Measurements from ENCODE around the gene PET100.

Gene PET100

DNA sequence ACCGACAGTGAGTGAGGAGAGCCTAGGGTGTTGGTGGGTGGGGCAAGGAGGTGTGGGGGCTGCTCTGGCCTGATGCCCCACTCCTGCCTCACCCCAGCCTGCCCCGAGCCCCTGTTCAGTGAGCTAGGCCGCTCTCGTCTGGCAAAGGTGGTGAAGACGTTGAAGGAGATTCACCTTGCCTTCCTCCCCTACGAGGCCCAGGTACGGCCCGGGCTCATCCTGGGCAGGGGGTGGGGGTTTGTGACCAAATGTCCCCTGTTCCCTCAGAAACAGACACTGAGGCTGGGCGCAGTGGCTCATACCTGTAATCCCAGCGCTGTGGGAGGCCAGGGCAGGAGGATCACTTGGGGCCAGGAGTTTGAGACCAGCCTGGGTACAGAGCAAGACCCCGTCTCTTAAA, 11.2 kb downstream of the PET100 start:
- Histone ChIP-seq H3K4me3 (replicated peaks; ENCODE audit: insufficient read depth, low read length) (no peak overlapping the region), H3K27ac (replicated peaks) (no peak overlapping the region), H3K27me3 (ENCODE audit: insufficient read depth, poor library complexity, severe bottlenecking) (no peaks in the 10 kb centered on the region)
- DNase-seq (ENCODE audit: low read depth in 1 of 2, low spot score in 1 of 2): no peak
- TF ChIP-seq GABPA (IDR thresholded peaks at IDR 0.05; ENCODE audit: low read depth) (no peak), POLR2AphosphoS5 (IDR thresholded peaks at IDR 0.05; ENCODE audit: low read depth) (no peak), SPI1 (IDR thresholded peaks at IDR 0.05; ENCODE audit: borderline replicate concordance, low read depth) (no peak), REST (IDR thresholded peaks at IDR 0.05; ENCODE audit: insufficient replicate concordance, low read depth) (no peak)
- TF ChIP-seq, protein P1, sequence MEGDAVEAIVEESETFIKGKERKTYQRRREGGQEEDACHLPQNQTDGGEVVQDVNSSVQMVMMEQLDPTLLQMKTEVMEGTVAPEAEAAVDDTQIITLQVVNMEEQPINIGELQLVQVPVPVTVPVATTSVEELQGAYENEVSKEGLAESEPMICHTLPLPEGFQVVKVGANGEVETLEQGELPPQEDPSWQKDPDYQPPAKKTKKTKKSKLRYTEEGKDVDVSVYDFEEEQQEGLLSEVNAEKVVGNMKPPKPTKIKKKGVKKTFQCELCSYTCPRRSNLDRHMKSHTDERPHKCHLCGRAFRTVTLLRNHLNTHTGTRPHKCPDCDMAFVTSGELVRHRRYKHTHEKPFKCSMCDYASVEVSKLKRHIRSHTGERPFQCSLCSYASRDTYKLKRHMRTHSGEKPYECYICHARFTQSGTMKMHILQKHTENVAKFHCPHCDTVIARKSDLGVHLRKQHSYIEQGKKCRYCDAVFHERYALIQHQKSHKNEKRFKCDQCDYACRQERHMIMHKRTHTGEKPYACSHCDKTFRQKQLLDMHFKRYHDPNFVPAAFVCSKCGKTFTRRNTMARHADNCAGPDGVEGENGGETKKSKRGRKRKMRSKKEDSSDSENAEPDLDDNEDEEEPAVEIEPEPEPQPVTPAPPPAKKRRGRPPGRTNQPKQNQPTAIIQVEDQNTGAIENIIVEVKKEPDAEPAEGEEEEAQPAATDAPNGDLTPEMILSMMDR (IDR thresholded peaks at IDR 0.05; ENCODE audit: insufficient read depth, low read length): no peak

- Histone ChIP-seq H3K4me3 (replicated peaks; ENCODE audit: insufficient read depth, low read length) (no peak overlapping the region), H3K27me3 (ENCODE audit: insufficient read depth, poor library complexity, severe bottlenecking) (no peaks in the 10 kb centered on the region), H3K27ac (replicated peaks) (no peak overlapping the region)
- DNase-seq (ENCODE audit: low read depth in 1 of 2, low spot score in 1 of 2): no peak
- TF ChIP-seq GABPA (IDR thresholded peaks at IDR 0.05; ENCODE audit: low read depth): no peak
- TF ChIP-seq, protein P1 (IDR thresholded peaks at IDR 0.05; ENCODE audit: insufficient read depth, low read length): no peak
- 0 out of 2 replicates have a peak, but pooled peaks have one; percentile 32 for TF ChIP-seq POLR2AphosphoS5 (IDR thresholded peaks at IDR 0.05; ENCODE audit: low read depth)
- TF ChIP-seq REST (IDR thresholded peaks at IDR 0.05; ENCODE audit: insufficient replicate concordance, low read depth): no peak
- TF ChIP-seq SPI1 (IDR thresholded peaks at IDR 0.05; ENCODE audit: borderline replicate concordance, low read depth): no peak
Observed at GRCh38 chr19:7641290-7642276, 12.0 kb downstream of the PET100 start.

DNA sequence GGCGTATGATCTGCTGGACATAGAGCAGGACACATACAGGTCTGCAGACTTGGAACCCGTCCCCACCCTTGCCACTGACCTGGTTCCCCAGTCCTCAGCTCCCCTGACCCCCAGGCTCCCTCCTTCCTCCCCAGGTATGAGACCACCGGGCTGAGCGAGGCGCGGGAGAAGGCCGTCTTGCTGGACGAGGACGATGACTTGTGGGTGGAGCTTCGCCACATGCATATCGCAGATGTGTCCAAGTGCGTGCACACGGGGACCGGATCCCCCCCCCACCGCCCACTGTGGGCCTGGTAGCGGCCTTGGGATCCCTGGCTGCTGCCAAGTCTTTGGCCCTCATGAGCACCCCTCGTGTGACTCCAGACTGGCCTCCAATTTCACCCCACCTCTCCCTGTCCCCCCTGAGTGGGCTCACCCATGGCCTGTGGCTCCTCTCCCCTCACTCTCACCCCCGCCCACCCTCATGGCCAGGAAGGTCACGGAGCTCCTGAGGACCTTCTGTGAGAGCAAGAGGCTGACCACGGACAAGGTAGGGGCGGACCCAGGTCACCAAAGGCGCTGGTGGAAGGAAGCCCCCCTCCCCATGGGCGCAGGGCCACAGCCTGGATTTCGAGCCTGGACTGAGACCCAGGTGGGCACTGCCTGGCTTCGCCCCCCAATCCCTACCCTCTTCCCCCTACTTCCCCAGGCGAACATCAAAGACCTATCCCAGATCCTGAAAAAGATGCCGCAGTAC, 12.9 kb downstream of the PET100 start:
- H3K27ac ChIP-seq (replicated peaks): no peak overlapping the region
- H3K4me3 ChIP-seq (replicated peaks; ENCODE audit: insufficient read depth, low read length): no peak overlapping the region
- H3K27me3 ChIP-seq (ENCODE audit: insufficient read depth, poor library complexity, severe bottlenecking): no peaks in the 10 kb centered on the region
- TF ChIP-seq REST (IDR thresholded peaks at IDR 0.05; ENCODE audit: insufficient replicate concordance, low read depth) (no peak), GABPA (IDR thresholded peaks at IDR 0.05; ENCODE audit: low read depth) (no peak), SPI1 (IDR thresholded peaks at IDR 0.05; ENCODE audit: borderline replicate concordance, low read depth) (no peak), POLR2AphosphoS5 (IDR thresholded peaks at IDR 0.05; ENCODE audit: low read depth) (no peak)
- TF ChIP-seq, protein P1 (IDR thresholded peaks at IDR 0.05; ENCODE audit: insufficient read depth, low read length): no peak
- DNase-seq (ENCODE audit: low read depth in 1 of 2, low spot score in 1 of 2): no peak
